NCI-H1092 (cell line): ENCODE results near the gene BOLA1.
"Not testable (repeated sequence)": the region's sequence is repeated elsewhere in the genome, so short reads cannot be mapped to it uniquely, and the experiment has no call there.

Source experiments
- DNase-seq: peaks from one replicate; lab custom pipeline; 2025; lab: John Stamatoyannopoulos, UW

The BOLA1 gene

GRCh38 chr1:149899460-149900284 is at the start of gene BOLA1:
BOLA1 (plus strand) TSS chr1:149899568; CDS start chr1:149900060, 492 bp downstream.
- peak; percentile 95 for DNase-seq

- no peak for DNase-seq
These were observed 49.4 kb upstream of the BOLA1 start for GRCh38 chr1:149849947-149850360.

GRCh38 chr1:149850732-149851345 is 48.5 kb upstream of the BOLA1 start:
- not testable (repeated sequence) for DNase-seq

- not testable (repeated sequence) for DNase-seq
These were observed 47.7 kb upstream of the BOLA1 start for GRCh38 chr1:149851585-149852213.

GRCh38 chr1:149852263-149852662 is 47.1 kb upstream of the BOLA1 start:
- not testable (repeated sequence) for DNase-seq

GRCh38 chr1:149860271-149860670 is 39.1 kb upstream of the BOLA1 start:
- not testable (repeated sequence) for DNase-seq

DNA sequence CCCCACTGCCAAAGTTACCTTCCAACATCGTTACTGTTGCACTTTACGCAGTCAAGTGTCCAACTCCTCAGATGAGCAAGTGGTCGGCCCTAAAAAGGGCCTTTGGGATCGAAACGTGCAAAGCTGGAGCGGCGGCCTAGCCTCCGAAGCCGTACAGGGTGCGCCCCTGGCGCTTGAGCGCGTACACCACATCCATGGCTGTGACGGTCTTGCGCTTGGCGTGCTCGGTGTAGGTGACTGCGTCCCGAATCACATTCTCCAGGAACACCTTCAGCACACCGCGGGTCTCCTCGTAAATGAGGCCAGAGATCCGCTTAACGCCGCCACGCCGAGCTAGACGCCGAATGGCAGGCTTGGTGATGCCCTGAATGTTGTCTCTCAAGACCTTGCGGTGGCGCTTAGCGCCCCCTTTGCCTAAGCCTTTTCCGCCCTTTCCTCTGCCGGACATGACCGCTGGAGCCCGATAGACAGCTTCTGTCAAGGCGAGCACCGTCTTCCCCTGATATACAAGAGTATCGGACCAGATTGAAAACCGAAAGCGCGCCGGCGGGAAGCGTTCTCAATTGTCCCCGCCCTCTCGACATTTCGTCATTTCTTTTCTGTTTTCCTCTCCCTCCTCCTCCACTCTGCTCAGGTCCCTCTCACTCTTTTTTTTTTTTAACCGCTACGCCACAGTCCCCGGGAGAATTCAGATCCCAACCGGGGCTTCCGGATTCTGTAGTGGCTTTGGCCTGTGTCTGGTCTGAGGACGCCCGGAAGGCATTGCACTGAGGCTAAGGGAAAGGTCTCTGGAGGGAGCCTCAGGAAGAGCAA is 38.5 kb upstream of the BOLA1 start:
- DNase-seq = not testable (repeated sequence)

DNA sequence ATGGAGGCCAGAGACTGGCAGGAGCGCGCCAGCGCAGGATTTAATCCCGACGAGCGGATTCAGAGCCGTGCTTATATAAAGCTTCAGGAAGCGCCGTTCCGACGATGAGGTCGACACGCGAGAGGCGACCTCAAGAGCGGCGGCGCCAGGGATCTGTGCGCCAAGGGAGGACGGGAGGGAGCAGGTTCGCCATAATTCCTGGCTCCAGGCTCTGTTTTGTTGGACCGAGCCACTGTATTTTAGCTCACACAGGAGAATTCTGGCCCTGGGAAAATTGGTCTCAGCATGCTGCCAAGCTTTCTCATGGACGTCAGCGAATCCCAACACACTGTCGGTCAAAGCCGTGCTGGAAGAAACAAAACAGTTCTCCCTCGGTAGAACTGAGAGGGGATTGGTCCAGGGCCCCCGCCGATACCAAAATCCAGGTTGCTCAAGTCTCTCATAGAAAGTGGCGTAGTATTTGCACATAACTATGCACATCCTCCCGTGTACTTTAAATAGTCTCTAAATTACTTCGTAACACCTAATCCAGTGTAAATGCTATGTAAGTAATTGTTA is 37.8 kb upstream of the BOLA1 start:
- not testable (repeated sequence) for DNase-seq

GRCh38 chr1:149866887-149867286 is 32.5 kb upstream of the BOLA1 start:
- DNase-seq = not testable (repeated sequence)

GRCh38 chr1:149873060-149873459 is 26.3 kb upstream of the BOLA1 start:
- DNase-seq = not testable (repeated sequence)

DNA sequence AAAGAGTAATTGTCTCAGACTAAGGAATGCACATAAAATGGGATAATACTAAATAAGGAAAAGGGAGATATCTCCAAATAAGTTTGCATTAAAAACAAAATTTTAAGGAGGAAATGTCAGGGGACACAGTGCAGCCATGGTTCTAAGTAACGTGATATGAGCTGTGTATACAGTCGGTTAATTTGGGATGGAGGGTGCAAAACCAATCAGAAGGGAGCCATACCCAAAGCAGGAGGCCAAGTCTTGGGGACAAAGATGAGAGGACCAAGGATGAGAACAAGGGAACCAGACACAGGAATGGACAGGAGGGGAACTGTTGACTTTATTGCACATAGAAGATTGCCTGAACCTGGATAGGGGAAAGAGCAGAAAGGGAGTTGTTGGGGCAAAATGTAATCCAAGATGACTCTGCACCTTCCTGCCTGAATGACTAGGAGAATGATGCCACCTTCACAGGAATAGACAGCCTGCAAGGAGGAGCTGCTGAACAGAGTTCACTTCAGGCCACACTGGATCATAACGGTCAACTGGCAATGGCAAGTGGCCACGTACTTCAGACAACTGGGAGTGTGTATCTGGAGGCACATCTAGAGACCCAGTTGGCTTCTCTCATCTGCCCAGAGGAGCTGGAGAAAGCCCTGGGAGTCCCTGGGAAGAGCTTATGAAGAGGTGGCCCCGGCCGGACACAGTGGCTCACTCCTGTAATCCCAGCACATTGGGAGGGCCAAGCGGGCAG is 22.0 kb upstream of the BOLA1 start:
- no peak for DNase-seq

DNA sequence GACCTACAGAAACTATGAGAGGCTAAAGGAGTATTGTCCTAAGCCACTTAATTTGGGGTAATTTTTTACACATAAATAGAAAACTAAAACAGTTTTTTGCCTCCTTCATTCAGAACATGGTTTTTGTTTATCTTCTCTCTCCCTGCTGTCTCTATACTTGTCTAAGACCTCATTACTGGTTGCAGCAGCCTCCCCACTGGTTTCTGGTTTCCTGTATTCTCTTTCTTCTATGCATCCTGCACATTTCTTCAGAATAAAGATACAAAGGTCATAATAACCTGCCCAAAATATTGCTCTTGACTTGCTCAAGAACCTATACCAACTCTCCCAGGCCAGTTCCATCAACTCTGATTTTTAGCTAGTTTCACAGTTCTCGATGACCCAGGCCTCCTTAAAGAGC is 19.8 kb upstream of the BOLA1 start:
- no peak for DNase-seq

DNA sequence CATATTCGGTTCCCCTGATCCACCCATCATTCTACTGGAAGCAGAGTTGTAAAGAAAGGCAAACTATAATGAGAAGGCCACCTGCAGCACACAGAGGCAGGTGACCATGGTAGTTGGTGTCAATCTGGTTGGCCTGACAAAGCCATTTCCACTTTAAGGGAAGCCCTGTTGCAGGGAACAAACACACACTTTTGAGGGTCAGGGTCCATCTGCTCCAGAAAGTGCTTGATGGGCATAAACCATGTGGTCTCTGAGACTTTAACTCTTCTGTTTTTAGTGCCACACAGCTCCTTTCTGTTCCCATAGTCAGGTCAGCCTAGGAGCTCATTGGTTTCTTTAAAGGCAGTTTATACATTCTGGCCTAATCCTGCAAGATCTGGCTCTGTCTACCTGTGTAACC is 17.5 kb upstream of the BOLA1 start:
- no peak for DNase-seq

GRCh38 chr1:149883598-149884247 is 15.6 kb upstream of the BOLA1 start:
- DNase-seq = no peak

GRCh38 chr1:149884433-149885338 is 14.7 kb upstream of the BOLA1 start:
- no peak for DNase-seq

DNA sequence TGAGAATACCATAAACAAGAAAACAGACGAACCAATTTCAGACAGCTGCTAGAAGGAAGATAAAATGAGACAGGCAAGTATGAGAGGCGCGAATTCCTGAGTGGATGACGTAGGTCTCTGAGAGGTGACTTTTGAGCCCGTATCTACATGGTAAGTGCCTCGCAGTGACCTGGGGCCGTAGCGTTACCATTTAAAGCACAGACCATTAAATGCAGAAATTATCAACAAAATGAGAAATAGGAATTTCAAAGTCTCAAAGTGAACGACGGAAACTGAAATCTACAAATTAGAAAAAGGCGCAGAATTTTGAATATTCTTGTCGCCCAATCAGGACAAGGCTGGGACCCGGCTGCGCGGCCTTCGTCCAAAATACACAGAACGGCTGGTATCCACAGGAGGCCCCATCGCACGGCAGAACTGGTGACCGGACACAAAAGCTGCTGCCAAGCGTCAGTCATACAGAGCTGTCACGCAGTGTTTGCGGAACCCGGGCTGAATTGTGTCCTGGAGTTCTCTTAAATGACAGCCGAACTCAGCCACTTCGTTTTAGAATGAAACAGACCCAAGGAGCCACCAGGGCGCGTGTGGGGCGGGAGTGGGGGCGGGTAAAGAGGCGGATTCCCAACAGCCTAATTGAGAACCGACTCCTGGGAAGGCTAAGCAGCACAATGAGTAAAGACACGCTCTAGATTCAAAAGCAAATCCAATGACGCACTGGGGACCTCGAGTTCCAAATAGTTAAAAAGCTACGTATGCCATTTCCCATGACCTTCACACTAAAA is 13.8 kb upstream of the BOLA1 start:
- peak; percentile 90 for DNase-seq

DNA sequence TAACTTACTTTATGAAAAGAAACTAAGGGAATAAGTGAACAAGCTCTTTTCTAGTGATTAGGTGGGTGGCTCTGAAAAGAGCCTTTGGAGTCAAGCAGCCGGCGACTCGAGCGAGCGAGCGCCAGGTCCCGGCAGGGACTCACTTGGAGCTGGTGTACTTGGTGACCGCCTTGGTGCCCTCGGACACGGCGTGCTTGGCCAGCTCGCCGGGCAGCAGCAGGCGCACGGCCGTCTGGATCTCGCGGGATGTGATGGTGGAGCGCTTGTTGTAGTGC is 13.3 kb upstream of the BOLA1 start:
- DNase-seq = not testable (repeated sequence)

GRCh38 chr1:149886396-149887195 is 12.8 kb upstream of the BOLA1 start:
- DNase-seq = peak; percentile 99
